Fibroblast of peridontal ligament (primary cell): ENCODE measurements around the gene ATL2.

Experiments used
- DNase-seq: peaks from one replicate; pipeline ENCODE4 v3.0.0-alpha.2; 2010; ENCODE audit errors: extremely low read depth

ATL2 gene

GRCh38 chr2:38248707-38249106 lies 128.4 kb downstream of the ATL2 start:
- no peak for DNase-seq

- no peak for DNase-seq
Measured at GRCh38 chr2:38248255-38248654, 128.8 kb downstream of the ATL2 start.

GRCh38 chr2:38246105-38246504 lies 131.0 kb downstream of the ATL2 start:
- DNase-seq: no peak

- no peak for DNase-seq
Measured at GRCh38 chr2:38245114-38245641, 131.9 kb downstream of the ATL2 start.

- DNase-seq: no peak
Measured at GRCh38 chr2:38244301-38244700, 132.8 kb downstream of the ATL2 start.
